K562 (cell line): Measurements from ENCODE around the gene UBE2S. TPM values are rescaled to one million over a fixed set of nuclear protein-coding genes. Genes with fewer than 3 reads are reported as not detected.

Source experiments
- ATAC-seq: fragments of 200-7000 bp; cut with Tn5 transposase; 3 replicates; pipeline ENCODE4 v1.9.1; 2020; ENCODE audit warnings: moderate library complexity
- BruUV-seq: library from RNA; stranded (reverse); fragments of 400-500 nt; replicated peaks from 2 replicates; lab custom pipeline; 2021; lab: Mats Ljungman, UMichigan
- CTCF ChIA-PET: fragments of 300-600 bp; formaldehyde crosslinking; extraction: SDS; loops from one replicate; lab custom pipeline; 2021; ENCODE audit warnings: low intra/inter-chr PET ratio; lab: Yijun Ruan, JAX
- POLR2A ChIA-PET: fragments of 300-600, 350-650 bp; sonication (Branson Sonifier 250); formaldehyde crosslinking; extraction: SDS; loops from one replicate; lab custom pipeline; 2021; ENCODE audit warnings: antibody characterized with exemption, inconsistent platforms; lab: Yijun Ruan, JAX
- DNase-seq, 4 experiments: peaks; one replicate each; pipeline versions ENCODE4 v3.0.0 to v3.0.0-alpha.2; 2011 to 2018; ENCODE audit warnings: low spot score in 3 of 4, mixed read lengths in 3 of 4; ENCODE audit errors: extremely low read depth in 1 of 4
- FAIRE-seq: peaks from 2 replicates; lab custom pipeline; 2011; peaks lifted over from hg19 to GRCh38; lab: Jason Lieb, UNC
- H2AFZ ChIP-seq: 2 replicates; pipeline ENCODE4 v1.6.0; 2011; ENCODE audit warnings: low read depth, low read length, control low read depth, inconsistent platforms
- H3K27ac ChIP-seq: fragments of 200-600 bp; 3 replicates; pipeline ENCODE4 v1.8.0; 2011; ENCODE audit warnings: low read depth, mild to moderate bottlenecking, control low read depth, inconsistent platforms, low read length, moderate library complexity, mixed read lengths; ENCODE audit errors: extremely low read depth
- H3K27me3 ChIP-seq, 2 experiments: fragments of 300-600 bp in 1 of 2; 2 replicates in 1 of 2; 3 replicates in 1 of 2; pipeline versions ENCODE4 v1.6.0 to v1.8.0; 2011; ENCODE audit warnings: inconsistent platforms in 2 of 2, low read length in 2 of 2, mild to moderate bottlenecking in 1 of 2, mixed read lengths in 1 of 2, moderate library complexity in 1 of 2; ENCODE audit not compliant: control insufficient read depth in 2 of 2, insufficient read depth in 2 of 2
- H3K36me3 ChIP-seq: fragments of 300-600 bp; 3 replicates; pipeline ENCODE4 v1.8.0; 2011; ENCODE audit warnings: mild to moderate bottlenecking, low read length, inconsistent platforms; ENCODE audit not compliant: control insufficient read depth, insufficient read depth
- H3K4me1 ChIP-seq, 2 experiments: fragments of 200-600 bp in 1 of 2; replicated peaks in 1 of 2; 2 replicates in 1 of 2; 3 replicates in 1 of 2; pipeline versions ENCODE4 v1.5.1 to v1.8.0; 2011; ENCODE audit warnings: inconsistent platforms in 2 of 2, low read length in 2 of 2, mild to moderate bottlenecking in 1 of 2, mixed read lengths in 1 of 2, moderate library complexity in 1 of 2; ENCODE audit not compliant: control insufficient read depth in 2 of 2, insufficient read depth in 2 of 2
- H3K4me2 ChIP-seq: 2 replicates; pipeline ENCODE4 v1.6.1; 2011; ENCODE audit warnings: low read length, control low read depth, inconsistent platforms, mixed read lengths; ENCODE audit not compliant: insufficient read depth
- H3K4me3 ChIP-seq: fragments of 200-600 bp; sonication (generic), shearing (Covaris generic); 2 replicates; pipeline ENCODE4 v1.5.1; 2016; ENCODE audit warnings: control low read depth, inconsistent platforms
- H3K79me2 ChIP-seq: fragments of 200-600 bp; 3 replicates; pipeline ENCODE4 v1.8.0; 2011; ENCODE audit warnings: low read length, inconsistent platforms; ENCODE audit not compliant: control insufficient read depth, insufficient read depth
- H3K9ac ChIP-seq, 2 experiments: 2 replicates each; pipeline versions ENCODE4 v1.6.0 to v1.6.1; 2011; ENCODE audit warnings: low read depth in 2 of 2, low read length in 2 of 2, control low read depth in 1 of 2, inconsistent platforms in 1 of 2, mild to moderate bottlenecking in 1 of 2, mixed read lengths in 1 of 2; ENCODE audit not compliant: insufficient read depth in 1 of 2
- H3K9me1 ChIP-seq: one replicate; pipeline ENCODE4 v1.6.0; 2011; ENCODE audit warnings: inconsistent platforms, mild to moderate bottlenecking, low read length, moderate library complexity; ENCODE audit not compliant: control insufficient read depth, insufficient read depth
- H3K9me3 ChIP-seq: replicated peaks from 2 replicates; pipeline ENCODE4 v1.5.1; 2011; ENCODE audit warnings: low read depth, low read length, inconsistent platforms; ENCODE audit not compliant: control insufficient read depth, insufficient read depth
- H4K20me1 ChIP-seq: replicated peaks from 2 replicates; pipeline ENCODE4 v1.6.1; 2011; ENCODE audit warnings: low read length, inconsistent platforms, mixed read lengths; ENCODE audit not compliant: control insufficient read depth, insufficient read depth
- CBX3 ChIP-seq, 2 experiments: IDR thresholded peaks; 1 replicate in 1 of 2; 2 replicates in 1 of 2; pipeline ENCODE4 v1.6.1; 2012; ENCODE audit warnings: inconsistent platforms in 2 of 2, low read length in 2 of 2, borderline replicate concordance in 1 of 2, control low read depth in 1 of 2
- TRIM28 ChIP-seq: fragments of 450-650 bp; IDR thresholded peaks from 2 replicates; pipeline ENCODE4 v1.6.1; 2017
- WGBS: fragments of 100-300 bp; shearing (Covaris generic); methylation state at CpG from one replicate; pipeline ENCODE4 v1.1.6; 2016; ENCODE audit warnings: low coverage, mixed read lengths; ENCODE audit not compliant: insufficient coverage; ENCODE audit errors: missing lambda C conversion rate; 5-methylcytosine and 5-hydroxymethylcytosine counted together
- in situ Hi-C: fragments of 300-500 bp; cut with MboI; formaldehyde crosslinking; loops from 4 replicates; pipeline ENCODE4 v1.15.0; 2018; ENCODE audit warnings: inconsistent platforms, mixed read lengths
- intact Hi-C: fragments of 100-400 bp; cut with micrococcal nuclease; formaldehyde crosslinking; loops from 2 replicates; pipeline ENCODE4 v1.14.2; 2022
- polyA plus RNA-seq, 8 experiments: library from polyadenylated mRNA; depleted of rRNA in 4 of 8; stranded (reverse) in 5 of 8; unstranded in 3 of 8; fragments of >200 nt; fragmentation: Nextera tagmentation in 2 of 8; fragmentation: Illumina TruSeq in 1 of 8; extraction: Ambion mirVana in 2 of 8; extraction: Trizol in 1 of 8; gene quantifications; 2 replicates each; pipeline versions ENCODE4 v1.2.1 to v1.2.3, GENCODE V29; 2011 to 2014; ENCODE audit warnings: inconsistent platforms in 1 of 8, missing spikeins in 1 of 8
- total RNA-seq, 7 experiments: library from RNA; depleted of rRNA in 6 of 7; stranded (reverse); fragments of >200 nt in 6 of 7; fragmentation: Illumina TruSeq in 2 of 7; extraction: Trizol in 2 of 7; gene quantifications; 2 replicates each; pipeline versions ENCODE4 v1.2.1 to v1.2.3, GENCODE V29; 2011 to 2021; ENCODE audit warnings: low replicate concordance in 1 of 7
- TF ChIP-seq, protein P1 (sequence below): fragments of 450-650 bp; IDR thresholded peaks from 2 replicates; pipeline ENCODE4 v1.6.1; 2016; ENCODE audit warnings: borderline replicate concordance
- TF ChIP-seq, protein P2 (sequence below): fragments of 450-650 bp; IDR thresholded peaks from 2 replicates; pipeline ENCODE4 v1.6.1; 2018; ENCODE audit warnings: mild to moderate bottlenecking, low read depth; ENCODE audit not compliant: partially characterized antibody

UBE2S gene
- total and polyA plus RNA-seq, 9 of the 15 experiments (the other 6 are each of a cell fraction or from before 2014, with no cell fraction given): 1.5 to 1,305 (median 157) TPM

DNA sequence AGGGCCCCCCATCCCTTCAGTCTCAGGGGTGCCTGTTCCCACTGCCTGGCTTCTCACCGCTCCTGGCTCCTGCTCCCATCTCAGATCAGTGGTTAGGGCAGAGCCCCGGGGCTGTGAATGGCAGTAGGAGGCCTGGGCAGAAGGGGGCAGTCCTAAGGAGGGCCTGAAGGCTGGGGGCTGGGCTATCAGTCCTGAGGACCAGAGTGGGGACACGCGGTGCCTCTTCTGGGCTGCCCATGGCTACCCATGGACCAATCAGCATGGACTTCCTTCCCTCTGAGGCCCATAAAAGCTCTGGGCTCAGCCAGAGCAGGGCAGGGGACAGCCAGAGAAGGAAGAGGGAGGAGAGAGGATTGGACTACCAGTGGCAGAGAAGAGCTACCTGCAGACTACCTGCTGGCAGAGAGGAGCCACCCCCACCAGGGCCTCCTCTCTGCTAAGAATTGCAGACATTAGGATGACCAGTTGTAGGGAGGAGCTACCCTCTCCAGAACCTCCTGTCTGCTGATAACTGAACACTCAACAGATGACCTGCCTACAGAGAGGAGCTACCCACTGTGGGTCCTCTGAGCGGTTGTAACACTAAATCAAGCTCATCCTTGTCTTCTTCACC lies 12.1 kb upstream of the UBE2S start:
- CTCF ChIA-PET: no interaction called here
- DNase-seq (no peak), FAIRE-seq (no peak)
- no peak overlapping the region for H3K27ac ChIP-seq
- peaks cover 7% of the 10 kb centered on the region; the same call in 1 of the 2 replicates for H3K9me3 ChIP-seq
- H3K4me2 ChIP-seq: no peak overlapping the region
- H3K4me3 ChIP-seq: no peak overlapping the region
- TF ChIP-seq, protein P1, sequence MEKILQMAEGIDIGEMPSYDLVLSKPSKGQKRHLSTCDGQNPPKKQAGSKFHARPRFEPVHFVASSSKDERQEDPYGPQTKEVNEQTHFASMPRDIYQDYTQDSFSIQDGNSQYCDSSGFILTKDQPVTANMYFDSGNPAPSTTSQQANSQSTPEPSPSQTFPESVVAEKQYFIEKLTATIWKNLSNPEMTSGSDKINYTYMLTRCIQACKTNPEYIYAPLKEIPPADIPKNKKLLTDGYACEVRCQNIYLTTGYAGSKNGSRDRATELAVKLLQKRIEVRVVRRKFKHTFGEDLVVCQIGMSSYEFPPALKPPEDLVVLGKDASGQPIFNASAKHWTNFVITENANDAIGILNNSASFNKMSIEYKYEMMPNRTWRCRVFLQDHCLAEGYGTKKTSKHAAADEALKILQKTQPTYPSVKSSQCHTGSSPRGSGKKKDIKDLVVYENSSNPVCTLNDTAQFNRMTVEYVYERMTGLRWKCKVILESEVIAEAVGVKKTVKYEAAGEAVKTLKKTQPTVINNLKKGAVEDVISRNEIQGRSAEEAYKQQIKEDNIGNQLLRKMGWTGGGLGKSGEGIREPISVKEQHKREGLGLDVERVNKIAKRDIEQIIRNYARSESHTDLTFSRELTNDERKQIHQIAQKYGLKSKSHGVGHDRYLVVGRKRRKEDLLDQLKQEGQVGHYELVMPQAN: no peak
- TF ChIP-seq, protein P2, sequence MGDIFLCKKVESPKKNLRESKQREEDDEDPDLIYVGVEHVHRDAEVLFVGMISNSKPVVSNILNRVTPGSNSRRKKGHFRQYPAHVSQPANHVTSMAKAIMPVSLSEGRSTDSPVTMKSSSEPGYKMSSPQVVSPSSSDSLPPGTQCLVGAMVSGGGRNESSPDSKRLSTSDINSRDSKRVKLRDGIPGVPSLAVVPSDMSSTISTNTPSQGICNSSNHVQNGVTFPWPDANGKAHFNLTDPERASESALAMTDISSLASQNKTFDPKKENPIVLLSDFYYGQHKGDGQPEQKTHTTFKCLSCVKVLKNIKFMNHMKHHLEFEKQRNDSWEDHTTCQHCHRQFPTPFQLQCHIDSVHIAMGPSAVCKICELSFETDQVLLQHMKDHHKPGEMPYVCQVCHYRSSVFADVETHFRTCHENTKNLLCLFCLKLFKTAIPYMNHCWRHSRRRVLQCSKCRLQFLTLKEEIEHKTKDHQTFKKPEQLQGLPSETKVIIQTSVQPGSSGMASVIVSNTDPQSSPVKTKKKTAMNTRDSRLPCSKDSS: peak; percentile 60
- TF ChIP-seq TRIM28 (peak; percentile 76; the same call in 1 of the 2 replicates), CBX3 (IDR thresholded peaks at IDR 0.05; ENCODE audit: borderline replicate concordance in 1 of 2, low read length in 2 of 2) (peak in 1 of 2 experiments; percentile 60; a peak in 1 of 3 replicates)
- TF ChIP-seq, all 486 proteins: peak for 3
- intact Hi-C loops: loop anchor here (10.0 kb wide), 1 partner anchor 335 kb away; no protein-coding TSS in a partner anchor
- H3K27me3 ChIP-seq: peaks cover 8 to 9% of the 10 kb centered on the region in 2 experiments
- H3K4me1 ChIP-seq: peaks cover 4 to 10% of the 10 kb centered on the region in 2 experiments; a peak in 3 of 5 replicates
- no peak overlapping the region for H2AFZ ChIP-seq
- no peak overlapping the region for H3K9ac ChIP-seq
- no peaks in the 10 kb centered on the region for H4K20me1 ChIP-seq
- H3K79me2 ChIP-seq: no peaks in the 10 kb centered on the region
- no peaks in the 10 kb centered on the region for H3K9me1 ChIP-seq
- POLR2A ChIA-PET: interaction anchor here (0.8 to 2.5 kb wide), 4 partner anchors 9 to 20 kb away, joined by 3 to 14 read pairs (median 6); partner anchors contain the start of gene UBE2S
- no TSS peak for BruUV-seq
- in situ Hi-C loops: no loop called here
- 10% methylated on average over 5 of the region's 5 CpGs for WGBS
- ATAC-seq: no peak; the same call in 2 of the 3 replicates
- no peaks in the 10 kb centered on the region for H3K36me3 ChIP-seq
